Pancreas (tissue), 10 donors: ENCODE results near the gene FBXO45. TPM values are rescaled to one million over a fixed set of nuclear protein-coding genes. Genes with fewer than 3 reads are reported as not detected.
"Not testable (repeated sequence)": the region's sequence is repeated elsewhere in the genome, so short reads cannot be mapped to it uniquely, and the experiment has no call there.

Experiments used
- ATAC-seq, 4 donors: fragments of 200-7000 bp; cut with Tn5 transposase; one replicate each; pipeline versions ENCODE4 v1.8.0 to v1.9.1; 2020; ENCODE audit warnings: mild to moderate bottlenecking in 4 of 4, moderate library complexity in 4 of 4
- DNase-seq, 6 donors: peaks; one replicate each; pipeline ENCODE4 v3.0.0-alpha.2; 2020
- FAIRE-seq: peaks from 2 replicates; lab custom pipeline; 2012; peaks lifted over from hg19 to GRCh38; lab: Jason Lieb, UNC
- H3K27ac ChIP-seq, 4 donors: fragments of 200-600 bp; sonication (generic); 1 replicate in 3 of 4; 2 replicates in 1 of 4; pipeline versions ENCODE4 v1.5.0 to v1.8.0; 2020
- H3K27me3 ChIP-seq, 4 donors: fragments of 200-600 bp; one replicate each; pipeline ENCODE4 v1.8.0; 2021
- H3K36me3 ChIP-seq, 3 donors: fragments of 200-600 bp; sonication (generic) in 1 of 3; one replicate each; pipeline versions ENCODE4 v1.5.0 to v1.8.0; 2020 to 2021
- H3K4me1 ChIP-seq, 3 donors: fragments of 200-600 bp; one replicate each; pipeline ENCODE4 v1.8.0; 2021
- H3K4me3 ChIP-seq, 4 donors: fragments of 200-600 bp; sonication (generic) in 2 of 4; one replicate each; pipeline versions ENCODE4 v1.5.0 to v1.8.0; 2020 to 2021
- H3K9me3 ChIP-seq, 4 donors: fragments of 200-600 bp; one replicate each; pipeline ENCODE4 v1.8.0; 2021
- CTCF ChIP-seq, 4 donors: fragments of 200-600 bp; sonication (generic) in 3 of 4; IDR thresholded peaks; one replicate each; pipeline versions ENCODE4 v1.5.0 to v1.8.0; 2021; ENCODE audit warnings: antibody characterized with exemption in 4 of 4
- WGBS, 2 donors: extraction: QIAGEN DNeasy Blood & Tissue Kit; methylation state at CpG; one replicate each; pipeline ENCODE4 v1.1.7; 2013; 5-methylcytosine and 5-hydroxymethylcytosine counted together
- intact Hi-C, 3 donors: fragments of 100-400 bp; cut with DNase I; formaldehyde crosslinking; loops; one replicate each; pipeline versions ENCODE4 v1.11.1 to v1.14.2; 2022
- polyA plus RNA-seq, 2 donors: library from polyadenylated mRNA; stranded (reverse); fragments of 200-250 nt; gene quantifications; one replicate each; pipeline ENCODE4 v1.2.3, GENCODE V29; 2013
- total RNA-seq, 6 donors: library from RNA; stranded (reverse); fragmentation: NEBNext Ultra II Directional in 4 of 6; extraction: Animal tissue kit (Norgen Biotek cat#: 25700) in 4 of 6; gene quantifications; one replicate each; pipeline versions ENCODE4 v1.2.1 to v1.2.4, GENCODE V29; 2021 to 2023
- donor health status: healthy with polysubstance abuse.
- donor health status: DM: no; HTN: no; CAD: no; lungs with moderate emphysema.
- donor health status: DM: no; HTN: no; CAD: no.
- donor health status: control.
- donor health status: control.
- donor health status: Bipolar disorder and iron deficiency.
- donor health status: DM: yes; HTN: yes; CAD: no.
- donor health status: DM: no; HTN: no; CAD: no.
- donor health status: DM: no; HTN: no; CAD: no.
- donor health status: DM: yes; HTN: yes; CAD: no.

Gene FBXO45
- 1 to 10 TPM; 2.0 to 5.0 (median 3.1) TPM for total RNA-seq
- polyA plus RNA-seq: 1 to 10 TPM; 1.2 to 3.1 TPM

- no peak for FAIRE-seq
- no peaks in the 10 kb centered on the region for H3K36me3 ChIP-seq
- DNase-seq: peak; percentile 94 to 98 (median 96)
- peaks cover 0 to 13% (median 0%) of the 10 kb centered on the region in 3 donors for H3K4me1 ChIP-seq
- peak within 1 kb of the TSS; percentile 54 to 72 (median 64) for H3K27ac ChIP-seq
- H3K4me3 ChIP-seq: peak within 1 kb of the TSS; percentile 57 to 93 (median 86)
- no peak for TF ChIP-seq CTCF (IDR thresholded peaks at IDR 0.05)
- no peaks in the 10 kb centered on the region for H3K9me3 ChIP-seq
- peak; percentile 97 to 99 (median 98) for ATAC-seq
- no peaks in the 10 kb centered on the region for H3K27me3 ChIP-seq
- 0% methylated on average over 61 to 87 of the region's 87 CpGs for WGBS, 2 donors
- intact Hi-C loops: no loop called here
Measured at GRCh38 chr3:196568246-196569002, at the start of gene FBXO45, which contains the start of gene WDR53. Gene FBXO45, plus strand, starts transcription at chr3:196568660. Its CDS starts 325 bp downstream, at chr3:196568985. Gene WDR53, minus strand, starts transcription at chr3:196568554. Its CDS starts 7,079 bp downstream, at chr3:196561475.

GRCh38 chr3:196518966-196519717, 49.3 kb upstream of the FBXO45 start:
- 40 to 42% methylated on average over 12 of the region's 12 CpGs for WGBS, 2 donors
- intact Hi-C loops: no loop called here
- peak in 1 of 6 donors; percentile 19 for DNase-seq
- no peak for FAIRE-seq
- H3K4me1 ChIP-seq: no peaks in the 10 kb centered on the region
- no peak overlapping the region for H3K27ac ChIP-seq
- no peak overlapping the region for H3K4me3 ChIP-seq
- no peaks in the 10 kb centered on the region for H3K27me3 ChIP-seq
- TF ChIP-seq CTCF (IDR thresholded peaks at IDR 0.05): peak in 1 of 4 donors; percentile 15
- ATAC-seq: peak in 2 of 4 donors; percentile 45 to 60
- H3K36me3 ChIP-seq: no peaks in the 10 kb centered on the region
- no peaks in the 10 kb centered on the region for H3K9me3 ChIP-seq

GRCh38 chr3:196519718-196520082, 48.8 kb upstream of the FBXO45 start:
- intact Hi-C loops: no loop called here

GRCh38 chr3:196521291-196521690, 47.2 kb upstream of the FBXO45 start:
- WGBS, 2 donors: 71 to 79% methylated on average over 12 of the region's 12 CpGs
- DNase-seq, intact Hi-C loops, H3K4me1 ChIP-seq, FAIRE-seq, H3K27me3 ChIP-seq, H3K27ac ChIP-seq, ATAC-seq, H3K4me3 ChIP-seq, H3K36me3 ChIP-seq, H3K9me3 ChIP-seq: not testable (repeated sequence)

More at GRCh38 chr3:196519718-196520082, 48.8 kb upstream of the FBXO45 start:
- TF ChIP-seq CTCF (IDR thresholded peaks at IDR 0.05): no peak
- Histone ChIP-seq H3K36me3 (no peaks in the 10 kb centered on the region), H3K4me3 (no peak overlapping the region), H3K27me3 (no peaks in the 10 kb centered on the region), H3K4me1 (no peaks in the 10 kb centered on the region), H3K9me3 (no peaks in the 10 kb centered on the region), H3K27ac (no peak overlapping the region)
- WGBS, 2 donors: 79 to 80% methylated on average over 5 of the region's 5 CpGs
- ATAC-seq (no peak), DNase-seq (no peak), FAIRE-seq (no peak)

- 91 to 96% methylated on average over 4 of the region's 4 CpGs for WGBS, 2 donors
- Histone ChIP-seq H3K9me3 (no peaks in the 10 kb centered on the region), H3K36me3 (no peaks in the 10 kb centered on the region), H3K4me3 (no peak overlapping the region), H3K4me1 (no peaks in the 10 kb centered on the region), H3K27me3 (no peaks in the 10 kb centered on the region), H3K27ac (no peak overlapping the region)
- FAIRE-seq (no peak), ATAC-seq (no peak), DNase-seq (no peak)
- intact Hi-C loops: no loop called here
- TF ChIP-seq CTCF (IDR thresholded peaks at IDR 0.05): no peak
Measured at GRCh38 chr3:196523841-196524240, 44.6 kb upstream of the FBXO45 start.
